T follicular helper cell (primary cell): ENCODE results near the gene SYT17.

ENCODE experiments used
- DNase-seq: peaks from one replicate; pipeline ENCODE4 v3.0.0-alpha.2; 2020; ENCODE audit warnings: low read depth

Gene SYT17

GRCh38 chr16:19139436-19140091, 28.5 kb upstream of the SYT17 start:
- DNase-seq, result no peak

DNA sequence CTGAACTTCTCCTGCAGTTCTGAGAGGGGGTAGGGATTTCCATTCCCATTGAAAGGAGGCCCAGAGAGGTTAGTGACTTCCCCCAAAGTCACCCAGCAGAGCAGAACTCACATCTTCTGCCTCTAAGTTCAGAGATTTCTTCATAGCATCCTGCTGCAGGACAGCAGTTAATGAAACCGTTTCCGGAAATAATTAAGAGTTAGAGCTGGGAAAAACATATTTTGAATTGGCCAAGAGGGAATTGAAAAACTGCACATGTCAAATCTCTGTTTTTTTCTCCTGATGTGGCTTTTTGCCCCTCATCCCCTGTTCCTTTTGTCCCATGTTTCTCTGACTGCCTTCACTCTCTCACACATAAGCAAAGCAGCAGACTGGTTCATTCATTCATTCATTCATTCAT, 27.6 kb upstream of the SYT17 start:
- DNase-seq, result no peak

DNA sequence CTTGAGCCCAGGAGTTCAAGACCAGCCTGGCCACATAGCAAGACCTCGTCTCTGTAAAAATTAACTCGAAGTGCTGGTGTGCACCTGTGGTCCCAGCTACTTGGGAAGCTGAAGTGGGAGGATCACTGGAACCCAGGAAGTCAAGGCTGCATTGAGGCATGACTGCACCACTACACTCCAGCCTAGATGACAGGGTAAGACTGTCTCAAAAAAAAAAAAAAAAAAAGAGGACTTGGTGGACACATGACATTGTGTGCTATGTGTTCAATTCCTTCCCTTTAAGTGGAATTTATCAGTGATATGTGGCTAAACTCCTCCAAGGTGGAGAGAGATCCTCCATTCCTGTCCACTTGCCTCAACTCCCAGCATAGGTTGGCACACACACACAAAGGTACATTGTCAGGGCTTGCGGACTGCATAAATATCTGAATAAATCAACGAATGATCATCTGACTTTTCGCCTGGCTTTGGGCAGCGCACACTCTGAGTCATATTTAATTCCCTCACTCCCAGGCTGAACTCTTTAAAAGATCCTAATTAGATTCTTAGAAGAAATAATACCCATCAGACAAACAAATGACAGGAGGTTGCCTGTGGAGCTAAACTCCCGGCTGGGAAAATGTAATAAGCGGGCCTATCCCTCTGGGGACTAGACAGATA, 25.0 kb upstream of the SYT17 start:
- DNase-seq, result no peak

DNA sequence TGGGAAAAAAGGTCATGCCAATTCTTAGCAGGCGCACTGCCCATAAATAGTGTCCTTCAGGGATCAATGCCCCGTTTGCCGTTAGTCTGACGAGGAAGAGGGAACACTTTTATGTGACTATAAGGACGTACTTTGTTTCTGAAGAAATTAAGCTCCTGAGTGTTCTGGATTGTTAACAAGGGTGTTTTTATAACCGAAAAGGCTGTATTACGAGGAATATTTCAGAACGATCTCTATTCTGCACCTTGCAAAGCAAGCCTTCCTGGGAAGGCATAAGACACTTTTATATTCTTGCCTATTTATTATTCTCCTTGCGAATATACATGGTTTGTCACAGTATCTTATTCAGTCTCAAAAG, 24.5 kb upstream of the SYT17 start:
- DNase-seq, result no peak

GRCh38 chr16:19145010-19145409, 23.0 kb upstream of the SYT17 start:
- DNase-seq, result no peak

GRCh38 chr16:19147126-19147525, 20.9 kb upstream of the SYT17 start:
- no peak for DNase-seq

GRCh38 chr16:19147627-19148026, 20.4 kb upstream of the SYT17 start:
- DNase-seq, result no peak

GRCh38 chr16:19148189-19148588, 19.9 kb upstream of the SYT17 start:
- DNase-seq, result no peak

DNA sequence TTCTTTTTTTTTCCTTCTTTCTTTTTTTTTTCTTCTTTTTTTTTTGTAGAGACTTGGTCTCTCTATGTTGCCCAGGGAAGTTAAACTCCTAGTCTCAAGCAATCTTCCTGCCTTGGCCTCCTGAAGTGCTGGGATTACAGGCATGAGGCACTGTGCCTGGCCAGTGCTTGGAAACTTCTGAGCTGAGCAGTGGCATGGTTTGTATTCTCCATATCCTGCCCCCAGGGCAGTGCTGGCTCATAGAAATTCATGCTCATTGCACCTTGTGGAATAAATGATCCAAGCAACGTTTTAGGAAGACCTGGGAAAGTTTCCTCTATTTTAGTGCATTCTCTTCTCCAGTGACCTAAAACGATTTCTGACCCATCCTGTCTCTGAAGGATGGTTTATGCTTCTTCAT, 16.7 kb upstream of the SYT17 start:
- no peak for DNase-seq

DNA sequence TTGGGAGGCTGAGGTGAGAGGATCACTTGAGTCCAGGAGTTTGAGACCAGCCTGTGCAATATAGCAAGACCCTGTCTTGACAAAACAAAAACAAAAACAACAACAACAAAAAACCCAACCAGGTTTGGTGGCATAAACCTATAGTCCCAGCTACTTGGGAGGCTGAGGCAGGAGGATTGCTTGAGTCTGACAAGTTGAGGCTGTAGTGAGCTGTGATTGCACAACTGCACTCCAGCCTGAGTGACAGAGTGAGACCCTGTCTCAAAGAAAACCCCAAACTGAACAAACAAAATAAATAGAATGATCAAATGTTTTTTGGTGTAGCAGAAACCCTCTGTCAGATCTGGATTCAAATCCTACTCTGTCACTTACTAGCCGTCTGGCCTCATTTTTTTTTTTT, 16.0 kb upstream of the SYT17 start:
- no peak for DNase-seq

- DNase-seq, result no peak
These were observed 14.2 kb upstream of the SYT17 start for GRCh38 chr16:19153876-19154275.

GRCh38 chr16:19162085-19162484, 6.0 kb upstream of the SYT17 start:
- DNase-seq, result no peak

- no peak for DNase-seq
These were observed 4.8 kb upstream of the SYT17 start for GRCh38 chr16:19163215-19163614.

- DNase-seq, result no peak
These were observed 3.8 kb upstream of the SYT17 start for GRCh38 chr16:19164285-19164684.

GRCh38 chr16:19165101-19165500, 2.9 kb upstream of the SYT17 start:
- no peak for DNase-seq

GRCh38 chr16:19166500-19166899, 1.5 kb upstream of the SYT17 start:
- no peak for DNase-seq

DNA sequence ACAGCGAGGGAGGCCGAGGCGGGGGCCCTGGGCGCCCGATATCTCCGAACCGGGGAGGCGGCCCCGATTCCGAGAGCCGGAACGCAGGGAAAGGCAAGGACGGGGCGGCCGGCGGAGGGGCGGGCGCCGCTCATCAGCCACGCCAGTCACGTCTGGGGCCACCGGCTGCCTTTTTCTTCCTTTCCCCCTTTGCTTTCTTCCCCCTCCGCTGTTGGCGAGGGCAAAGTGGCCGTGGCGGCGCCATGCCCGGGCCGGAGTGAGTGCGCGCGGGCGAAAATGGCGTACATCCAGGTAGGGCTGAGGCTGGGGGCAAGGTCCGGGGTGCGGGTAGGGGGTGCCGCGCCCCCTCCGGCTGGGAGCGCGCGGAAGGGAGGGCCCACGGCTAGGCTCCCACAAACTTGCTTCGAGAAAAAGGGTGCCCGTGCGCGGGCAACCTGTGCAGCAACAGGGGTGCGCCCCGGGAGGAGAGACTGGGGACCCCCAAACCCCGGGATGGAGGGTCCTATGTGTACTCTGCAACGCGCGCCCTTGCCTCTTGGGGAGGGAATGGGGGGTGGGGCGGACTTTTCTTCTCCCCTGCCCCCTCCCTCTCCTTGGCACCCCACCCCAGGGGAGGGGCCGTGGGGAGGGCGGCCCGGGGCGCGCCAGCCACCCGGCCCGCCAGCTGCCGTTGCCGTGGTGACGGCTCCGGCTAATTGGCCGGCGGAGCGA, 486 bp downstream of the SYT17 start:
- no peak for DNase-seq

GRCh38 chr16:19169082-19169639, 1.1 kb downstream of the SYT17 start:
- DNase-seq, result no peak

- no peak for DNase-seq
These were observed 2.1 kb downstream of the SYT17 start for GRCh38 chr16:19170043-19170655.

GRCh38 chr16:19172098-19172780, 4.2 kb downstream of the SYT17 start:
- DNase-seq, result no peak

DNA sequence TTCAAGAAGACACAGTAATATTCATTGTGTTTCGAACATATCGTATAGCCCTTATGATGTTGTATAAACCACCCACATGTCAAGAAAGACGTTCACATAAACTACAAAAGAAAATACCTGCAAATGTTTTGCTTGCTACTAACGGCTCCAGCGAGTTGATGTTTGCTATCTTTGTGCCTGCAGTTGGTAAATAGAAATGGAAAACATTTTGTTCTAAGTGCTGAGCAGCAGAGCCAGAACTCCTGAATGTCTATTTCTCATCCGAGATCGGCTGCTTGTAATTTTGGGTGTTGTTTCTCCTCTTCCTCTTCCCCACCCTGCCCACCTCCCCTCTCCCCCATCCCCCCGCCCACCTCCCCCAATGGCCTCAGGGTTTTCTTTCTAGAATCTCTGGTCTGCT, 5.0 kb downstream of the SYT17 start:
- DNase-seq, result no peak
